Cerebellar nuclear complex (tissue), 1 donor: ENCODE measurements around the gene IGDCC3.
"Not testable (repeated sequence)": the region's sequence is repeated elsewhere in the genome, so short reads cannot be mapped to it uniquely, and the experiment has no call there.

Experiments
- DNase-seq, 2 experiments: peaks; one replicate each; lab custom pipeline; 2025; lab: John Stamatoyannopoulos, UW

IGDCC3 gene

GRCh38 chr15:65370885-65371284 lies 6.9 kb downstream of the IGDCC3 start:
- DNase-seq = no peak

DNA sequence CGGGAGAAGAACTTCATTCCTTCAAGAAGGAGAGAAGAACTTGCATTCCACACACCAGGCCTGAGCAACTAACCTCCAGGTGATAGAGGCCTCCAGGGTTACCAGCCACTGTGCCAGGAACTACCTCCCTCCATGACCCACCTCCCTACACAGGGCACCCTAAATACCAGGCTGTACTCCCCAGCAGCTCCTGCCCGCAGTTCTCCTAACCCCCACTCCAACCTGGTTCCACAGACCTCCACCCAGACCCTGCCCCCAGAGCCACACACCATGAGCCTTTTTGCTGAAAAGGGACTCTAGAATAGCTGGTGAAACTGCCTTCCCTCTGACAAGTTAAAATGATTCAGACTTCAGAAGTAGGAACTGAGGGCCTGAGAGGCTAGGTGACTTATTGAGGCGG lies 8.2 kb downstream of the IGDCC3 start:
- no peak for DNase-seq

- DNase-seq = no peak
Observed at GRCh38 chr15:65369212-65369547, 8.6 kb downstream of the IGDCC3 start.

DNA sequence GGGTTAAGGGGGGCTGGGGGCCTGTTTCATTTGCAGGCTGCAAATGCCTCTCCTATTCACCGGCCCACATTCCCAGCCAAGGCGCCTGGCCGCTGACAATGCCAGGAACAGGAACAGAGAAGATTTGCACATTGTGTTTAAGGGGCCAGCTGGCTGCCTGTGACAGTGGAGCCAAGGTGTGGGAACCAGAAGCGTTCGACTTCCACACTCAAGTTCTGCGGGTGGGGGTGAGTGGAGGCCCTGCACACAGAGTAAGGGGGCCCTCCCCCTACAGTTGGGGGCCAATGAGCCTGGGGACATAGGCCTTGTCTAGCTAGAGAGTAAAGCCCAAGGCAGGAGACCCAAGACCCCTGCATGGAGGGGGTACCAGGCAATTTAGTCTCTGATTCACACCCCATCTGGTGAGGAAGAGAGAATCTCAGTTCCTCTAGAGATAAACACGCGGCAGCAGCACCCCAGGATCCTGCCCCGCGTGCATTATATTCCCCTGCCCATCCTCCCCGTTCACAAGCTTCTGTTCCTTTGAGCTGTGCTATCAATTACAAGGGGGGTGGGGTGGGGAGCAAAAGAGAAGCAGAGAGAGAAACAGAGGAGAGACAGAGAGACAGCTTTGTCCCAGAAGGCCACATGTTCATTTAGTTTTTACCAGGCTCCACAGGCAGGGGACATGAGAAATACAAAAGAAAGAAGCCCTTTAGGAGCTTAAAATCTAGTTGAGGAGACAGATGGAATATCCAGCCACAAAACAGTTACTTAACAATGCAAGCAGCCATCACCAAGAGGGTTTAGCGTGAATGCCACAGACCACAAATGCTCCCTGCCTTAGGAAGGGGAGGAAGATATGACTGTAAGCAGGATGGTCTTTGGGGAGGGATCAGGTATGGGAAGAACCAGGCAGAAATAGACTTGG lies 9.2 kb downstream of the IGDCC3 start:
- no peak for DNase-seq

- DNase-seq = no peak
Observed at GRCh38 chr15:65366122-65366892, 11.5 kb downstream of the IGDCC3 start.

DNA sequence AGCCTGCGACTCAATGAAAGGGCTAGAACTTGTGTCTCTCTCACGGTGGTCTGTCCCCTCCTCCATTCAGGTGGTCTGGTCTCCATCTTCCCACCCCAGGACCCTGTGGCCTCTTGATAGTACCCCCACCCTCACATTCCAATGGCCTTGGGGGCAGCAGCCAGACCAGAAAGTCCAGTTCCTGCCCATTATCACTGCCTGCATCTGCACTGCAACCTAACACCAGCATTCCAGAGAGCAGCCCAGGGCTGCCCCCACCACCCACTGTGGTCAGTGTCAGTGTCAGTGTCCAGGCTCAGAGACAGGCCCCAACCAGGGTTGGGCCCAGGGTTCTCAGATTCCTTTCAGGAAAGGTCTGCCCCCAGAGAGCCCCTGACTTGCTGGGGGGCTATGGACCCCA lies 12.6 kb downstream of the IGDCC3 start:
- no peak for DNase-seq

DNA sequence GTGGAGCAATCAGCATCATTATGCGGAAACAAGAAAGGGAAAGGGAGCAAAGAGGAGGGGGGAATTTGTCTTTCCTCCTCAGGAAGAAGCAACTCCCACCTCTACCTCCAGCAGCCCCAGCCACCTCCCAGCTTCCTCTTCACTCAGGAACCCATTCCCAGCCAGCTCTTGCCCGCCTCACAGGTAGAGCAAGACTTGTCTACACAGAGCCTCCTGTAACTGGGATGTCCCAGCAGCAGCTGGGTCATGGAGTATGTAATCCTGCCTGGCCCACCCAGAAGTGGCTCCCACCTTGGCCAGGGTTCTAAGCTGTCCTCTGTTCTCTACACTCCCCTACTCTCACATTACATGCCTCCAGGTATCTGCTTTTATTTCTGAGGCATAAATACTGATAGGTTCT lies 14.0 kb downstream of the IGDCC3 start:
- no peak for DNase-seq

GRCh38 chr15:65363306-65363705 lies 14.5 kb downstream of the IGDCC3 start:
- DNase-seq = no peak

DNA sequence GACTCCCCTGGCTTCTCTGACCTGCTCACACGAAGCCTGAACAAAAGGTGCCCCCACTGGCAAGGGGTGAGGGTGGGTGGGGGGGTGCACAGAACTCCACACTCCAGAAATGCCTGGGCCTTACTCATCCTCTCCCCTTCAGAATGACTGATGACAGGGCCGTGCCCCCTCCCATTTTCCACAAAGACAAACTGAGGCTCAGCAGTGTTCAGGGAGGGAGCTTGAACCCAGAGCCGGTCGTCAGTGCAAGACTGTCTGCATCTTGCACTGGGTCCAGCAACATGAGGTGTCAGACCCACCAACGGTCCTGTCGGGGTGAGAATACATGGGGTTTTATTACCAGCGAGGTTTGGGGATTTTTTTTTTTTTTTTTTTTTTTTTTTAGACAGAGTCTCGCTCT lies 15.3 kb downstream of the IGDCC3 start:
- DNase-seq = no peak

GRCh38 chr15:65361708-65362459 lies 15.9 kb downstream of the IGDCC3 start:
- no peak for DNase-seq

GRCh38 chr15:65360506-65360905 lies 17.3 kb downstream of the IGDCC3 start:
- no peak for DNase-seq

- no peak for DNase-seq
Observed at GRCh38 chr15:65355988-65356353, 21.8 kb downstream of the IGDCC3 start.

DNA sequence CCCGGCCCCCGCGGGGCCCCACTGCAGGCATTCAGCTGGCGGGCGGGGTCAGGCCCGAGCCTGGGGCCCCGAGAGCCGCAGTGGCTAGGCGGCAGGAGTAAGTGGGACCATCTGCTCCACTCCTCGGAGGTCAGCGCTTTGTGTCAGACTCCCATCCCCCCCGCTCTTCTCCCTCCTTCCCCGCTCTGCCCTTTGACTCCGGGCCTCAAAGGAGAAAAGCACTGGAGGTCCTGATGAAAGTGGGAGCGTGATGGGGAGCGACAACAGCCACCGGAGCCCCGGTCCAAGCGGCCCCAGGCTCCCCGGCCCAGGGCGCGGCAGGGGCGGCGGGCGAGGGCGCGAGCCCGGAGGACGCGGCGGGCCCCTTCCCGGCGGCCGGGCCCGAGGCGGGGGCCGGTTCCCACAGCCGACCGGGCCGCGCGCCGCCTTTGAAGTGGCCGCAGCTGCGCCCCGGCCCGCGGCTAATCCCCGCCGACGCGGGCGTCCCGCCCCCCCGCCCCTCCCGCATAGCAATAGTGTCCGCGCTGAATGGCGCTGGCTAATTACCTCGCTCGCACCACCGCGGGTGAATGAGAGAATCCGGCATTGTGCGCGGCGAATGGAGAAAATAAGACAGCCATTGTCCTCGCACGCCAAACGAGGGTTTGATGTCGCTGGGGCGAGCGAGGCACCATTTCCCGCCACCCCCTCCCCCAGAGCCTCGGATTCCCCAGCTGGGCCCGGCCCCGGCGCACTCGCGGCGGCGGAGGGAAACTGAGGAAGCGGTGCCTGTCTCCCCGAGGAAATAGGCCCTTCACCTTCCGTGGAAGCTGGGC lies 22.4 kb downstream of the IGDCC3 start:
- no peak for DNase-seq

GRCh38 chr15:65354835-65355172 lies 23.0 kb downstream of the IGDCC3 start:
- DNase-seq = no peak

DNA sequence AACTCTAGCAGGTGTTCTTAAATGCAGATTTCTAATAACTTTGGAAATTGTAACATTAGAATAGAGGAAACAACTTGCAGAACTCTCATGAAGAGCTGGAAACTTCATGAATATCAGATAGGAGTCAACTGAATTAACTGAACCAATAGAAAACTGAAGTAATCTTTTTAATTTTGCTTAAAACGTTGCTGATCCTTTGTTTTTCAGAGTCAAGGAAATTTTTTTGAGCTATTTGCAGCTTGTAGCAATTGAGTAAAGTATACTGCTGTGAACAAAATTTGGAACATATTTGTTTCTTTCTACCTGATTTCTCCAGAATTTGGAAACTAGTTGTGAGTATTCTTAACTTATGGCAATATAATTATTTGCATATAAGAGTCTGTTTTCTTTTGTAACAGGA lies 25.8 kb downstream of the IGDCC3 start:
- DNase-seq = not testable (repeated sequence)

GRCh38 chr15:65349338-65349737 lies 28.5 kb downstream of the IGDCC3 start:
- DNase-seq = no peak

- not testable (repeated sequence) for DNase-seq
Observed at GRCh38 chr15:65347756-65348155, 30.0 kb downstream of the IGDCC3 start.

- DNase-seq = no peak
Observed at GRCh38 chr15:65346856-65347598, 30.8 kb downstream of the IGDCC3 start.

- DNase-seq = no peak
Observed at GRCh38 chr15:65344914-65345275, 32.9 kb downstream of the IGDCC3 start.

DNA sequence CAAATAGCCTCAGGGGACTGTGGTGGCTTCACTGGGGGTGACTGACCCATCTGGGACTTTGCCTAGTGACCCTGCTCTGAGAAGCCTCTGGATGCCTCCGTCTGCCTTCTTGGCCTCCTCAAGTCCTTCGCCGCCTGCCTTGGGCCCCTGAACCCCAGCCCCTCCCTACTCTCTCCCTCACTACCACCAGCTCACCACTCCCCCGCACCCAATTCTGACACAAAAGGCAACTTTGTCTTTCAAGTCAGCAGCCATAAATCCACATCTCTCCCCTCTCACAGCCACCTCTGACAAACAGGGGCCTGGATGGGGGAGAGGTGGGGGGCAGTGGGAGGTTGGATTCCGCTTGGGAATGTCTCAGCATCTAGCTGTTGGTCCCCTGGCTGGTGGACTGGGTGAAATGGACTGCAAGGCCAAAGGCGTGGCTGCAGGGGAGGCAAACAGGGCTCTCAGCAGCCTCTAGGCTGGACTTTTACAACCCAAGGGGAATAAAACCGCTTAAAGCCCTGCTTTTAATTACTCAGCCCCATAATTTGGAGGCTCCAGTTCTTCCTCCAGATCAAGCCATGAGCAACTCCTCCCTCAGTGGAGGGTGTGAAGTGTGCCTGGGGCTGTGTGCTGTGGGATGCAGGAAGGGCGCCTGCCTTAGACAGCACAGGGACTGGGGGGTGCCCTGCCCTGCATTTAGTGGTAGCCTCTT lies 33.4 kb downstream of the IGDCC3 start:
- DNase-seq = no peak
